ENCODE data around the gene DENND5A. TPM values are rescaled to one million over a fixed set of nuclear protein-coding genes. Genes with fewer than 3 reads are reported as not detected.
"Not testable (repeated sequence)": the region's sequence is repeated elsewhere in the genome, so short reads cannot be mapped to it uniquely, and the experiment has no call there.

The DENND5A gene
- total RNA-seq, 1 experiment from 2014 or later = 37.7 TPM

DNA sequence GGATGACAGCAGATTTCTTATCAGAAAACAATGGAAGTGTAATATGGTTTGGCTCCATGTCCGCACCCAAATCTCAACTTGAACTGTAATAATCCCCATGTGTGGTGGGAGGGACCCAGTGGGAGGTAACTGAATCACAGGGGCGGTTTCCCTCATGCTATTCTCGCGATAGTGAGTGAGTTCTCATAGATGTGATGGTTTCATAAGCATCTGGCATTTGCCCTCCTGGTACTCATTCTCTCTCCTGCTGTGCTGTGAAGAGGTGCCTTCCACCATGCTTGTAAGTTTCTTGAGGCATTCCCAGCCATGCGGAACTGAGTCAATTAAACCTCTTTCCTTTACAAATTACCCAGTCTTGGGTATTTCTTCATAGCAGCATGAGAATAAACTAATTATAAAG is 92.8 kb downstream of the DENND5A start:
- Histone ChIP-seq H3F3A (ENCODE audit: low read length, unreplicated experiment) (no peaks in the 10 kb centered on the region), H2AFZ (ENCODE audit: low read length) (no peak overlapping the region), H3K27me3 (ENCODE audit: low read length) (no peaks in the 10 kb centered on the region), H3K27ac (ENCODE audit: low read length) (no peak overlapping the region), H3K4me3 (ENCODE audit: low read length) (no peak overlapping the region), H3K79me2 (ENCODE audit: low read length) (no peaks in the 10 kb centered on the region), H3K4me1 (ENCODE audit: insufficient read depth, low read length) (peaks cover 10% of the 10 kb centered on the region; the same call in 1 of the 2 replicates), H3K9me3 (ENCODE audit: low read length) (no peaks in the 10 kb centered on the region), H3K9ac (ENCODE audit: low read length) (no peak overlapping the region), H3K9me2 (replicated peaks; ENCODE audit: low read length) (no peaks in the 10 kb centered on the region), H4K20me1 (ENCODE audit: low read length) (no peaks in the 10 kb centered on the region), H3K4me2 (ENCODE audit: low read length) (no peak overlapping the region), H3K36me3 (ENCODE audit: low read depth, low read length) (peaks cover 4% of the 10 kb centered on the region; the same call in 1 of the 2 replicates)
- DNase-seq = no peak
- no TSS peak for BruUV-seq (replicated peaks)
- ATAC-seq = no peak
- ChIA-PET CTCF (no interaction called here), POLR2A (ENCODE audit: unreplicated experiment) (no interaction called here)
- no peak for TF ChIP-seq EZH2phosphoT487 (IDR thresholded peaks at IDR 0.05; ENCODE audit: borderline replicate concordance, low read length)
- TF ChIP-seq, protein P1, sequence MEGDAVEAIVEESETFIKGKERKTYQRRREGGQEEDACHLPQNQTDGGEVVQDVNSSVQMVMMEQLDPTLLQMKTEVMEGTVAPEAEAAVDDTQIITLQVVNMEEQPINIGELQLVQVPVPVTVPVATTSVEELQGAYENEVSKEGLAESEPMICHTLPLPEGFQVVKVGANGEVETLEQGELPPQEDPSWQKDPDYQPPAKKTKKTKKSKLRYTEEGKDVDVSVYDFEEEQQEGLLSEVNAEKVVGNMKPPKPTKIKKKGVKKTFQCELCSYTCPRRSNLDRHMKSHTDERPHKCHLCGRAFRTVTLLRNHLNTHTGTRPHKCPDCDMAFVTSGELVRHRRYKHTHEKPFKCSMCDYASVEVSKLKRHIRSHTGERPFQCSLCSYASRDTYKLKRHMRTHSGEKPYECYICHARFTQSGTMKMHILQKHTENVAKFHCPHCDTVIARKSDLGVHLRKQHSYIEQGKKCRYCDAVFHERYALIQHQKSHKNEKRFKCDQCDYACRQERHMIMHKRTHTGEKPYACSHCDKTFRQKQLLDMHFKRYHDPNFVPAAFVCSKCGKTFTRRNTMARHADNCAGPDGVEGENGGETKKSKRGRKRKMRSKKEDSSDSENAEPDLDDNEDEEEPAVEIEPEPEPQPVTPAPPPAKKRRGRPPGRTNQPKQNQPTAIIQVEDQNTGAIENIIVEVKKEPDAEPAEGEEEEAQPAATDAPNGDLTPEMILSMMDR (conservative IDR thresholded peaks at IDR 0.05; ENCODE audit: low read depth, low read length) = no peak
- no peak for TF ChIP-seq EZH2 (IDR thresholded peaks at IDR 0.05; ENCODE audit: low read length, unreplicated experiment)
- intact Hi-C loops (cut with micrococcal nuclease) = no loop called here

DNA sequence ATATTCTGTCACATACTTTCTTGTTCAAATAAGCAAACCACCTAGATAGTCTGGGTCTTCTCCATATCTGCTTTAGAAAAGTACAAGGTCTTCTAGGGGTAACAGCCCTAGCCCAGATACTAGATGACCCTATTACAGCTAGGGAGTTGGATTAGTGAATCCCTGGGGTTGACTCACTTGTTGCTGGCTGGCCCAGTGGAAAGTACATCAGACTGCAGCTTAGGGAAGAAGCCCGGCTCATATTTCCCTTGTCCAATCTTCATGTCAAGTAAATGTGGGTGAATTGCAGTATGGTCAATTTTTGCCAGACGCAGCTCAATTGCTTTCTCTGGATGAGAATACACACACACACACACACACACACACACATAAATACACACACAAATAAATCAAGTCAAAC is 94.7 kb downstream of the DENND5A start:
- no peak overlapping the region for H3K4me2 ChIP-seq (ENCODE audit: low read length)
- no peaks in the 10 kb centered on the region for H4K20me1 ChIP-seq (ENCODE audit: low read length)
- ATAC-seq (peak; percentile 67), DNase-seq (no peak)
- no TSS peak for BruUV-seq (replicated peaks)
- no peak overlapping the region for H3K9ac ChIP-seq (ENCODE audit: low read length)
- peaks cover 10% of the 10 kb centered on the region; the same call in 1 of the 2 replicates for H3K4me1 ChIP-seq (ENCODE audit: insufficient read depth, low read length)
- peaks cover 3% of the 10 kb centered on the region; the same call in 1 of the 2 replicates for H3K36me3 ChIP-seq (ENCODE audit: low read depth, low read length)
- H3F3A ChIP-seq (ENCODE audit: low read length, unreplicated experiment) = no peaks in the 10 kb centered on the region
- no peak overlapping the region for H2AFZ ChIP-seq (ENCODE audit: low read length)
- H3K9me3 ChIP-seq (ENCODE audit: low read length) = no peaks in the 10 kb centered on the region
- no peak overlapping the region for H3K27ac ChIP-seq (ENCODE audit: low read length)
- POLR2A ChIA-PET (ENCODE audit: unreplicated experiment) = no interaction called here
- no peaks in the 10 kb centered on the region for H3K79me2 ChIP-seq (ENCODE audit: low read length)
- H3K4me3 ChIP-seq (ENCODE audit: low read length) = no peak overlapping the region
- CTCF ChIA-PET = interaction anchor here (0.6 to 0.8 kb wide), 2 partner anchors 81 to 336 kb away, joined by 4 to 5 read pairs; no protein-coding TSS in a partner anchor
- TF ChIP-seq, protein P1 (conservative IDR thresholded peaks at IDR 0.05; ENCODE audit: low read depth, low read length) = no peak
- TF ChIP-seq EZH2 (IDR thresholded peaks at IDR 0.05; ENCODE audit: low read length, unreplicated experiment) (no peak), EZH2phosphoT487 (IDR thresholded peaks at IDR 0.05; ENCODE audit: borderline replicate concordance, low read length) (no peak)
- intact Hi-C loops (cut with micrococcal nuclease) = no loop called here
- H3K27me3 ChIP-seq (ENCODE audit: low read length) = no peaks in the 10 kb centered on the region
- no peaks in the 10 kb centered on the region for H3K9me2 ChIP-seq (replicated peaks; ENCODE audit: low read length)

DNA sequence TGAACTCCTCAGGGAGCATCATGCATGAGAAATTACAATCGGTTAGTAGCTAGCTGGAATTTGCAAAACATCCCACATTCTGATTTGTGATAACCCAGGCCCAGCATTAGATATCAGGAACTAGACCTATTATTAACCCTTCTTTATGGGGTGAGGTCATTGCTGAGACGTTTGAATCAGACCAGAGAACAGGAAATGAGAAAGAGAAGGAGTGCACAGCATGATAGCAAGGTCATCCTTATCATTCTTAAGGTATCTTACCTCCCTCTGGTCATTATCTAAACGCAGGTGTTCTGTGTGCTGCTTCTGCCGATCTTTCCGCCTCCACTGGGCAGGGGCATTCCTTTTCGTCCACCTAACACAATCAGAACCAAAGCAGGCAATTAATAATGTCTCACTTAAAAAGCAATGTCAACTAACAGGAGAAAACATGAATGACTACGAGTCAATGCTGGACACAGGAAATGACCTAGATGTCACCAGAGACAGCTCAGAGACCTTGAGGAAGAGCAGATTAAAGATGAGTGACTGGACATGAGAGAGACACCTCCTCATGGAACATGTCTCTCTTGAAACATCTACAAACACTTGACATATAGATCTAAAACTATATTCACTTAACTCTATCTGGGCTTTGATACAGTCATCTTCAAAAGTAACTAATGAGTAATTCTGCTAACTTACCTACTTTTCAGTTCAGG is 95.4 kb downstream of the DENND5A start:
- Histone ChIP-seq H3K79me2 (ENCODE audit: low read length) (no peaks in the 10 kb centered on the region), H3F3A (ENCODE audit: low read length, unreplicated experiment) (no peaks in the 10 kb centered on the region), H3K27me3 (ENCODE audit: low read length) (no peaks in the 10 kb centered on the region), H3K9me3 (ENCODE audit: low read length) (no peaks in the 10 kb centered on the region), H3K27ac (ENCODE audit: low read length) (no peak overlapping the region), H3K4me1 (ENCODE audit: insufficient read depth, low read length) (peaks cover 10% of the 10 kb centered on the region; the same call in 1 of the 2 replicates), H3K4me3 (ENCODE audit: low read length) (no peak overlapping the region), H4K20me1 (ENCODE audit: low read length) (no peaks in the 10 kb centered on the region), H2AFZ (ENCODE audit: low read length) (no peak overlapping the region), H3K9me2 (replicated peaks; ENCODE audit: low read length) (no peaks in the 10 kb centered on the region), H3K4me2 (ENCODE audit: low read length) (no peak overlapping the region), H3K9ac (ENCODE audit: low read length) (no peak overlapping the region), H3K36me3 (ENCODE audit: low read depth, low read length) (peaks cover 3% of the 10 kb centered on the region; the same call in 1 of the 2 replicates)
- ATAC-seq (peak; percentile 45), DNase-seq (no peak)
- no TSS peak for BruUV-seq (replicated peaks)
- POLR2A ChIA-PET (ENCODE audit: unreplicated experiment) = no interaction called here
- CTCF ChIA-PET = interaction anchor here (0.6 kb wide), 1 partner anchor 81 kb away, joined by 5 read pairs; no protein-coding TSS in a partner anchor
- intact Hi-C loops (cut with micrococcal nuclease) = loop anchor here (10.0 kb wide), 1 partner anchor 95 kb away; the partner anchor contains the start of gene DENND5A
- TF ChIP-seq EZH2phosphoT487 (IDR thresholded peaks at IDR 0.05; ENCODE audit: borderline replicate concordance, low read length) (no peak), EZH2 (IDR thresholded peaks at IDR 0.05; ENCODE audit: low read length, unreplicated experiment) (no peak)
- TF ChIP-seq, protein P1 (conservative IDR thresholded peaks at IDR 0.05; ENCODE audit: low read depth, low read length) = no peak

DNA sequence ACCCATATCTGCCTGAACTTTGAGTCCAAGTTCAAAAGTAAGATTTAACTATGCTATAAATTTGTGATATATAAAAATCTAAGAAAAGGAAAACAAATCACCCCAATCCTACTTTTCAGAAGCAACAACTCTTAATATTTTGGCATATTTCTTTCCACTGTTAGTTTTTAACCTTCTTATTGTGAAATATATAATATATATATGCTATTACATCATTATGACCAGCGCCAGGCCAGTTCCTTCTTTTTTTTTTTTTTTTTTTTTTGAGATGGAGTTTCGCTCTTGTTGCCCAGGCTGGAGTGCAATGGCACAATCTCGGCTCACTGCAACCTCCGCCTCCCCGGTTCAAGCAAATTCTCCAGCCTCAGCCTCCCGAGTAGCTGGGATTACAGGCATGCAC is 103.2 kb downstream of the DENND5A start:
- H3K4me3 ChIP-seq (ENCODE audit: low read length); POLR2A ChIA-PET (ENCODE audit: unreplicated experiment); H3K36me3 ChIP-seq (ENCODE audit: low read depth, low read length); BruUV-seq (replicated peaks); H3K4me2 ChIP-seq (ENCODE audit: low read length); H3K9me3 ChIP-seq (ENCODE audit: low read length); H4K20me1 ChIP-seq (ENCODE audit: low read length); H2AFZ ChIP-seq (ENCODE audit: low read length); ATAC-seq; CTCF ChIA-PET; H3K79me2 ChIP-seq (ENCODE audit: low read length); H3K27ac ChIP-seq (ENCODE audit: low read length); DNase-seq; H3K9ac ChIP-seq (ENCODE audit: low read length); H3K27me3 ChIP-seq (ENCODE audit: low read length); H3K9me2 ChIP-seq (replicated peaks; ENCODE audit: low read length); H3F3A ChIP-seq (ENCODE audit: low read length, unreplicated experiment): not testable (repeated sequence)
- intact Hi-C loops (cut with micrococcal nuclease) = loop anchor here (10.0 kb wide), 1 partner anchor 103 kb away; the partner anchor contains the start of gene DENND5A
- peaks cover 12% of the 10 kb centered on the region for H3K4me1 ChIP-seq (ENCODE audit: insufficient read depth, low read length)

Data from PC-3 (cell line).